Mucosa of gallbladder (tissue), 1 donor: Measurements from ENCODE around the gene OR13A1. TPM values are rescaled to one million over a fixed set of nuclear protein-coding genes. Genes with fewer than 3 reads are reported as not detected.
"Not testable (repeated sequence)": the region's sequence is repeated elsewhere in the genome, so short reads cannot be mapped to it uniquely, and the experiment has no call there.

Experiments used
- DNase-seq: peaks from one replicate; pipeline ENCODE4 v3.0.0-alpha.2; 2020; ENCODE audit warnings: low spot score
- total RNA-seq: library from RNA; stranded (reverse); gene quantifications from one replicate; pipeline ENCODE4 v1.2.1, GENCODE V29; 2021
- donor health status: DM: no; HTN: no; CAD: no.

The OR13A1 gene, protein sequence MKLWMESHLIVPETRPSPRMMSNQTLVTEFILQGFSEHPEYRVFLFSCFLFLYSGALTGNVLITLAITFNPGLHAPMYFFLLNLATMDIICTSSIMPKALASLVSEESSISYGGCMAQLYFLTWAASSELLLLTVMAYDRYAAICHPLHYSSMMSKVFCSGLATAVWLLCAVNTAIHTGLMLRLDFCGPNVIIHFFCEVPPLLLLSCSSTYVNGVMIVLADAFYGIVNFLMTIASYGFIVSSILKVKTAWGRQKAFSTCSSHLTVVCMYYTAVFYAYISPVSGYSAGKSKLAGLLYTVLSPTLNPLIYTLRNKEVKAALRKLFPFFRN
- total RNA-seq, result not detected

DNA sequence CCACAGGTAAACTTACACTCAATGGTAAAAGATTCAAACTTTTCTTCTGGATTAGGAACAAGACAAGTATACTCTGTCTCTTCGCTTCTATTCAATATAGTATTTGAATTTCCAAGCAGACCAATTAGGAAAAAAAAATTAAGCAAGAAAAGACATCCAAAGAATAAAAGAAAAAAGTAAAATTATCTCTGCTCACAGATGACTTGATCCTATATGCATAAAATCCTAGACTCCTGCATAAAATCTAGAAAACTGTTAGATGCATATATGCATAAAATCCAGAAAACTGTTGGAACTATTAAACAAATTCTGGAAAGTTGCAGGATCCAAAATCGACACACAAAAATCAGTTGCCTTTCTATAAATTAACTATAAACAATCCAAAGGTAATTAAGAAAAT is at the start of gene OR13A1:
TSS of gene OR13A1 (minus strand) at position 101 of the 400 bp plus-strand sequence. CDS start 11,186 bp downstream, outside the sequence.
- DNase-seq, result no peak

DNA sequence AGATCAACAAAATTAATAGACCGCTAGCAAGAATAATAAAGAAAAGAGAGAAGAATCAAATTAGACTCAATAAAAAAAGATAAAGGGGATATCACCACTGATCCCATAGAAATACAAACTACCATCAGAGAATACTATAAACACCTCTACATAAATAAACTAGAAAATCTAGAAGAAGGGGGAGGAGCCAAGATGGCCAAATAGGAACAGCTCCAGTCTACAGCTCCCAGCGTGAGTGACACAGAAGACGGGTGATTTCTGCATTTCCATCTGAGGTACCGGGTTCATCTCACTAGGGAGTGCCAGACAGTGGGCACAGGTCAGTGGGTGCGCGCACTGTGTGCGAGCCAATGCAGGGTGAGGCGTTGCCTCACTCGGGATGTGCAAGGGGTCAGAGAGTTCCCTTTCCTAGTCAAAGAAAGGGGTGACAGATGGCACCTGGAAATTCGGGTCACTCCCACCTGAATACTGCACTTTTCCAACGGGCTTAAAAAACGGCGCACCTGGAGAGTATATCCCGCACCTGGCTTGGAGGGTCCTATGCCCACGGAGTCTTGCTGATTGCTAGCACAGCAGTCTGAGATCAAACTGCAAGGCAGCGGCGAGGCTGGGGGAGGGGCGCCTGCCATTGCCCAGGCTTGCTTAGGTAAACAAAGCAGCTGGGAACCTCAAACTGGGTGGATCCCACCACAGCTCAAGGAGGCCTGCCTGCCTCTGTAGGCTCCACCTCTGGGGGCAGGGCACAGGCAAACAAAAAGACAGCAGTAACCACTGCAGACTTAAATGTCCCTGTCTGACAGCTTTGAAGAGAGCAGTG is 46.8 kb upstream of the OR13A1 start:
- DNase-seq, result not testable (repeated sequence)

DNA sequence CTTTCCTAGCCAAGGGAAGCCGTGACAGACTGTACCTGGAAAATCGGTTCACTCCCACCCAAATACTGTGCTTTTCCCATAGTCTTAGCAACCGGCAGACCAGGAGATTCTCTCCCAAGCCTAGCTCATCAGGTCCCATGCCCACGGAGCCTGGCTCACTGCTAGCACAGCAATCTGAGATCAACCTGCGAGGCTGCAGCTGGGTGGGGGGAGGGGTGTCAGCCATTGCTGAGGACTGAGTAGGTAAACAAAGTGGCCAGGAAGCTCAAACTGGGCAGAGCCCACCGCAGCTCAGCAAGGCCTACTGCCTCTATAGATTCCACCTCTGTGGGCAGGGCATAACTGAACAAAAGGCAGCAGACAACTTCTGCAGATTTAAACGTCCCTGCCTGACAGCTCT is 43.6 kb upstream of the OR13A1 start:
- DNase-seq, result not testable (repeated sequence)

DNA sequence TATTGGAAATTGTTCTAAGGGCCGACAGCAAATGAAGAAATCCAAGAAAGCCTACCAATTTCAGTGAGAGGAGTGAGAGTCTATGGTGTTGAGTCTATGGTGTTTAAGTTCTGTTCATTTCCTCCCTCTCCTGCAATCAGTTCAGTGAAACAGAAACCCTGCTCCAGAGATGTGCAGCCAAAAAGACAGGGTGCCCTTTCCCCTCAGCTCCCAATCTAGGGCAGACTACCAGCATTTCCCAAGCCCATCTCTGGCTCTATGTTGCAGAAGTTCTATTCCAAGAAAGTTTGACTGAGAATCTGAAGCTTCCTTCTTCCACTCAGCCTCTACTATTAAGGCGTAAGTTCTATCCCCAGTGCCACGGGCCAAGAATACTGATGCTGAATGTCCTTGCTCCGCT is 40.1 kb upstream of the OR13A1 start:
- DNase-seq, result no peak

DNA sequence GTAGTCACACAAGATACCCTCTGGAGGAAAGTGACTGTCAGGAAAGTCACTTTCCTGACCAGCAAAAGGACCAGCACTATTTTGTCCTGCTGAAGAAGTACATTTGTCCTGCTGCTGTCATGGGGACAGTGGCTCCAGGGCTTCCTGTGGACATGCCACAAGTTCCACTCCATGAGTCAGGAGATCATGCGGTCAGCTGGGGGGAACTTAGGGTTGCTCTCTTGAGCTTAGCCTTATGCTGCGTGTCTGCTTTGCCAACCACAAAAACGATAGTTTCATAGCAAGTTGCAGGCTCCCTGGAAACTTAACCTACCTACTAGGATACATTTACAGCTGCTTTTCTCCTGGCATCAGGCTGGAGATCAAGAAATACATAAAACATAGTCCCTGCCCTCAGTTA is 38.9 kb upstream of the OR13A1 start:
- DNase-seq, result no peak

DNA sequence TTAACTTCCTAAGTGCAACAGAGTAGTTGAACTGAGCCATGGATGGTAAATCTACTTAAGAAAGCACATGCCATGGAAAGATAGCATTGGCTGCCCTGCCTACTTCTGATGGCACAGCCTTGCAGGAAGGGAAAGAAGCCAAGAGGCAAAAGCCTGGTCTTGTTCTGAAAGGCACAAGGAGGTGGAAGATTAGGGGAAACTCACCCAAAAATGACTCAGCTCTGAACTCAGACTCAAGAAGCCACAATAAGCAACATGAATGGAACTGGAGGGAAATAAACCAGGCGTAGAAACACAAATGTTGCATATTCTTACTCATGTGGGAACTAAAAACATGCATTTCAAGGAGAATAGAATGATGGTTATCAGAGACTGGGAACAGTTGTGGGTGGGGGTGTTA is 37.8 kb upstream of the OR13A1 start:
- no peak for DNase-seq

DNA sequence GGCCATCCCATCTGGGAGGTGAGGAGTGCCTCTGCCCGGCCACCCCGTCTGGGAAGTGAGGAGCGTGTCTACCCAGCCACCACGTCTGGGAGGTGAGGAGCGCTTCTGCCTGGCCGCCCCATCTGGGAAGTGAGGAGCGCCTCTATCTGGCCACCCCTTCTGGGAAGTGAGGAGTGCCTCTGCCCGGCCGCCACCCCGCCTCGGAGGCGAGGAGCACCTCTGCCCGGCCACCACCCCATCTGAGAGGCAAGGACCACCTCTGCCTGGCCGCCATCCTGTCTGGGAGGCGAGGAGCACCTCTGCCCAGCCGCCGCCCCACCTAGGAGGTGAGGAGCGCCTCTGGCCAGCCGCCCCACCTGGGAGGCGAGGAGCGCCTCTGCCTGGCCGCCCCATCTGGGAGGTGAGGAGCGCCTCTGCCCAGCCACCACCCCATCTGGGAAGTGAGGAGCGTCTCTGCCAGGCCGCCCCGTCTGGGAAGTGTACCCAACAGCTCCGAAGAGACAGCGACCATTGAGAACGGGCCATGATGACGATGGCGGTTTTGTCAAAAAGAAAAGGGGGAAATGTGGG is 32.9 kb upstream of the OR13A1 start:
- not testable (repeated sequence) for DNase-seq

DNA sequence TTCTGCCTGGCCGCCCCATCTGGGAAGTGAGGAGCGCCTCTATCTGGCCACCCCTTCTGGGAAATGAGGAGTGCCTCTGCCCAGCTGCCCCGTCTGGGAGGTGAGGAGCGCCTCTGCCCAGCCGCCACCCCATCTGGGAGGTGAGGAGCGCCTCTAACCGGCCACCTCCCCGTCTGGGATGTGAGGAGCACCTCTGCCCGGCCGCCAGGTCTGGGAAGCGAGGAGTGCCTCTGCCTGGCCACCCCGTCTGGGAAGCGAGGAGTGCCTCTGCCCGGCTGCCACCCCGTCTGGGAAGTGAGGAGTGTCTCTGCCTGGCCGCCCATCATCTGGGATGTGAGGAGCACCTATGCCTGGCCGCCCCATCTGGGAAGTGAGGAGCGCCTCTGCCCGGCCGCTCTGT is 32.1 kb upstream of the OR13A1 start:
- DNase-seq, result not testable (repeated sequence)

DNA sequence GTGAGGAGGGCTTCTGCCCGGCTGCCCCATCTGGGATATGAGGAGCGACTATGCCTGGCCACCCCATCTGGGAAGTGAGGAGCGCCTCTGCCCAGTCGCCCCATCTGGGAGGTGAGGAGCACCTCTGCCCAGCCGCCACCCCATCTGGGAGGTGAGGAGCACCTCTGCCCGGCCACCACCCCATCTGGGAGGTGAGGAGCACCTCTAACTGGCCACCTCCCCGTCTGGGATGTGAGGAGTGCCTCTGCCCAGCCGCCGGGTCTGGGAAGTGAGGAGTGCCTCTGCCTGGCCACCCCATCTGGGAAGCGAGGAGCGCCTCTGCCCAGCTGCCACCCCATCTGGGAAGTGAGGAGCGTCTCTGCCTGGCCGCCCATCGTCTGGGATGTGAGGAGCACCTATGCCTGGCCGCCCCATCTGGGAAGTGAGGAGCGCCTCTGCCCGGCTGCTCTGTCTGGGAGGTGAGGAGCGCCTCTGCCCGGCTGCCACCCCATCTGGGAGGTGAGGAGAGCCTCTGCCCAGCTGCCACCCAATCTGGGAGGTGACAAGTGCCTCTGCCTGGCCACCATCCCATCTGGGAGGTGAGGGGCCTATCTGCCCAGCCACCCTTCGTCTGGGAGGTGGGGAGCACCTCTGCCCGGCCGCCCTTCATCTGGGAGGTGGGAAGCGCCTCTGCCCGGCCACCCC is 31.4 kb upstream of the OR13A1 start:
- not testable (repeated sequence) for DNase-seq

DNA sequence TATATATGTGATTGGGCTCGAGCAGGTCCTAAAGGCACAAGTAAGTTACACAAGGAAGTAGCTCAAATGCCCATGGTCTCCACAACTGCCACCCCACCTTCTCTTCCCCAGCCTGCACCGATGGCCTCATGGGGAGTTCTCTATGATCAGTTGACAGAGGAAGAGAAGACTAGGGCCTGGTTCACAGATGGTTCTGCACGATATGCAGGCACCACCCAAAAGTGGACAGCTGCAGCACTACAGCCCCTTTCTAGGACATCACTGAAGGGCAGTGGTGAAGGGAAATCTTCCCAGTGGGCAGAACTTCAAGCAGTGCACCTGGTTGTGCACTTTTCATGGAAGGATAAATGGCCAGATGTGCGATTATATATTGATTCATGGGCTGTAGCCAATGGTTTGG is 25.0 kb upstream of the OR13A1 start:
- not testable (repeated sequence) for DNase-seq

DNA sequence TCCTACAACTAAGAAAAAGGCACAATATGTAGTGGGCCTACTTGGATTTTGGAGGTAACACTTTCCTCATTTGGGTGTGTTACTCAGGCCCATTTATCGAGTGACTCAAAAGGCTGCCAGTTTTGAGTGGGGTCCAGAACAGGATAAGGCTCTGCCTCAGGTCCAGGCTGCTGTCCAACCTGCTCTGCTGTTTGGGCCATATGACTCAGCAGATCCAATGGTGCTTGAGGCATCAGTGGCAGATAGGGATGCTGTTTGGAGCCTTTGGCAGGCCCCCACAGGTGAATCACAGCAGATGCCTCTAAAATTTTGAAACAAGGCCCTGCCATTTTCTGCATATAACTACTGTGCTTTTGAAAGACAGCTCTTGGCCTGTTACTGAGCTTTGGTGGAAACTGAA is 24.5 kb upstream of the OR13A1 start:
- DNase-seq, result no peak

DNA sequence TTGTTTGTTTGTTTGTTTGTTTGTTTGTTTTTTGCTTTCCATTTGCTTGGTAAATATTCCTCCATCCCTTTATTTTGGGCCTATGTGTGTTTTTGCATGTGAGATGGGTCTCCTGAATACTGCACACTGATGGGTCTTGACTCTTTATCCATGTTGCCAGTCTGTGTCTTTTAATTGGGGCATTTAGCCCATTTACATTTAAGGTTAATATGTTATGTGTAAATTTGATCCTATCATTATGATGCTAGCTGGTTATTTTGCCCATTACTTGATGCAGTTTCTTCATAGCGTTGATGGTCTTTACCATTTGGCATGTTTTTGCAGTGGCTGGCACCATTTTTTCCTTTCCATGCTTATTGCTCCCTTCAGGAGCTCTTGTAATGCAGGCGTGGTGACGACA is 16.4 kb upstream of the OR13A1 start:
- DNase-seq, result not testable (repeated sequence)

DNA sequence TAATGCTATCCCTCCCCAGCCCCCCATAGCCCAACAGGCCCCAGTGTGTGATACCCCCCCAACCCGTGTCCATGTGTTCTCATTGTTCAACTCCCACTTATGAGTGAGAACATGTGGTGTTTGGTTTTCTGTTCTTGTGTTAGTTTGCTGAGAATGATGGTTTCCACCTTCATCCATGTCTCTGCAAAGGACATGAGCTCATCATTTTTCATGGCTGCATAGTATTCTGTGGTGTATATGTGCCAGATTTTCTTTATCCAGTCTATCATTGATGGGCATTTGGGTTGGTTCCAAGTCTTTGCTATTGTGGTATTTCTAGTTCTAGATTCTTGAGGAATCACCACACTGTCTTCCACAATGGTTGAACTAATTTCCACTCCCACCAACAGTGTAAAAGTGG is 11.5 kb upstream of the OR13A1 start:
- DNase-seq, result not testable (repeated sequence)

DNA sequence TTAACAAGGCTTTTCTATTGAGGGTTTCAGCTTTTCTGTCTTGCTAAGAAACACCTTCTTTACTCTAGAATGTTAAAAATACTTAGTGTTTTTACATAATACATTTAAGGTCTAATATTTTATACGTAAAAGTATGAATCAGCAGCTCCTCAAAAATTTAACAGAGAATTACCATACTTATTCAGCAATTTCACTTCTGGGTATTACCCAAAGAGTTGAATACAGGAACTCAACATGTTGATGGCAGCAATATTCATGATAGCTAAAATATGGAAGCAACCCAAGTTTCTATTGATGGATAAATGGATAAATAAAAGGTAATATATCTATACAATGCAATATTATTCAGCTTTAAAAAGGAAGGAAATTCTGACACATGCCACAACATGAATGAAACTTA is 9.7 kb upstream of the OR13A1 start:
- DNase-seq, result no peak

DNA sequence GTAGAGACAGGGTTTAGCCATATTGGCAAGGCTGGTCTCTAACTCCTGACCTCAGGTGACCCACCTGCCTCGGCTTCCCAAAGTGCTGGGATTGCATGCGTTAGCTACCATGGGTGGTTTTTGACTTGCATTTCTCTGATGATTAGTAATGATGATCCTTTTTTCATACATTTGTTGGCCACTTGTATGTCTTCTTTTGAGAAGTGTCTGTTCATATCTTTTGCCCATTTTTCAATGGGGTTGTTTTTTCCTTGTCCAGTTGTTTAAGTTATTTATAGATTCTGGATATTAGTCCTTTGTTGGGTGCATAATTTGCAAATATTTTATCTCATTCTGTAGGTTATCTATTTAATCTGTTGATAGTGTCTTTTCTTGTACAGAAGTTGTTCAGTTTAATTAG is 4.3 kb upstream of the OR13A1 start:
- DNase-seq, result no peak

DNA sequence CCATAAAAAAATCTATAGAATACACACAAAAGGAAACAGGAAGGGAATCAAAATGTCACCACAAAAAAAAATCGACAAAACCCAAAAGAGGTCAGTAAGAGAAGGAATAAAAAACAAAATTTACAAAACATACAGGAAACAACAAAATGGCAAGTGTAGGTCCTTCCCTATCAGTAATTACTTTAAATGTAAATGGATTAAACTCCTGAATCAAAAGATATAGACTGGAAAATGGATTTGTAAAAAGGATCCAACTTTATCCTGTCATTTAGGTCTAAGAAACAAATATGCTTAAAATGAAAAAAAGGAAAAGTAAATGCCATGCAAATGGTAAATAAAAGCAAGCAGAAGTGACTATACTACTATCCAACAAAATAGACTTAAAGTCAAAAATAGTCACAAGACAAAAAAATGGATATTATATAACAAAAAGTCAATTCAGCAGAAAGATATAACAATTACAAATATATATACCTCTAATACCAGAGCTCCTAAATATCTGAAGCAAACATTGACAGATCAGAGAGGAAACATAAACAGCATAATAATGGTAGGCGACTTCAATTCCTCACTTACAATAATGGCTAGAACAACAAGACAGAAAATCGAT is 2.0 kb downstream of the OR13A1 start:
- no peak for DNase-seq

DNA sequence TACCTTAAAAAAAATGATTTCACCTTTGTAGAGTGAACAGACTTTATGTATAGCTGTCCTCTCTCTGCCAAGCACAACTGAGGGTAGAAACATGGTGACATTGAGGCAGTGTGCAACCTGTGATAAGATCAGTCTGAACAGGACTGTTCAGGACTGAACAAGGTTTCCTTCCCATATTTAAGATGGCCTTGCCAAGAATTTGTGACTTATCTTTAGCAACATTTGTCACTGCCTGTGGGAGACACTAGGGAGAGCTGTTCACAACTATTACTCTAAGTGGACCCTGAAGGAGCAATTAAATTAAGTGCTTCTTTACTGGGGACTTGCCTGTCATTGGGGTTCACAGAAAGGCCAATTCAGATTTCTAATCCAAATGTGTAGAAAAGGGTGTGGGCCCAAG is 6.7 kb downstream of the OR13A1 start:
- no peak for DNase-seq

DNA sequence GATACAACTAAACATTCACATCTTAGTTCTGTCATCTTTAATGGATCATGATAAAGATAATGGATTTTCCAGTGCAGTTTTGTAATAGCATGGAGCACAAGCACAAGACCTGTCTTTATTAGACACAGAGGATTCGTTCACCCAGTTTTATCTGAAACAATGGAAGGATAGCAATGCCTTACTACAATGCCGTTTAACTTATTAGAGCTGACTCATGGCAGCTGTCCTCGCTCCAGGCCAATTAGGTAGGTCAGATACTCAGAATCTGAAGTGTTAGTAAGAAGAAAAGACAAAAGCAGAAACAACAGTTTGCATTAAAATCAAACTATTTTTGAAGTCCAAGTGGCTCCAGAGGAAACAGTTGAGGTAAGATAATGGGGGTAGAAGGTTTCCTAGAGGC is 12.8 kb downstream of the OR13A1 start:
- no peak for DNase-seq

DNA sequence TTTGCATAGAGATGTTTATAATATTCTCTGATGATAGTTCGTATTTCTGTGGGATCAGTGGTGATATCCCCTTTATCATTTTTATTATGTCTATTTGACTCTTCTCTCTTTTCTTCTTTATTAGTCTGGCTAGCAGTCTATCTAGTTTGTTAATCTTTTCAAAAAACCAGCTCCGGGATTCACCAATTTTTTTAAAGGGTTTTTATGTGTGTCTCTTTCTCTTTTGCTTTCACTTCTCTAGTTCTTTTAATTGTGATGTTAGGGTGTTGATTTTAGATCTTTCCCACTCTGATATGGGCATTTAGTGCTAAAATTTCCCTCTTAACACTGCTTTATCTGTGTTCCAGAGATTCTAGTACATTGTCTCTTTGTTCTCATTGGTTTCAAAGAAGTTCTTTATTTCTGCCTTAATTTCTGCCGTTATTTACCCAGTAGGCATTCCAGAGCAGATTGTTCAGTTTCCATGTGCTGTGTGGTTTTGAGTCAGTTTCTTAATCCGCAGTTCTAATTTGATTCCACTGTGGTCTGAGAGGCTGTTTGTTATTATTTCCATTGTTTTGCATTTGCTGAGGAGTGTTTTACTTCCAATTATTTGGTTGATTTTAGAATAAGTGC is 17.0 kb downstream of the OR13A1 start:
- not testable (repeated sequence) for DNase-seq

DNA sequence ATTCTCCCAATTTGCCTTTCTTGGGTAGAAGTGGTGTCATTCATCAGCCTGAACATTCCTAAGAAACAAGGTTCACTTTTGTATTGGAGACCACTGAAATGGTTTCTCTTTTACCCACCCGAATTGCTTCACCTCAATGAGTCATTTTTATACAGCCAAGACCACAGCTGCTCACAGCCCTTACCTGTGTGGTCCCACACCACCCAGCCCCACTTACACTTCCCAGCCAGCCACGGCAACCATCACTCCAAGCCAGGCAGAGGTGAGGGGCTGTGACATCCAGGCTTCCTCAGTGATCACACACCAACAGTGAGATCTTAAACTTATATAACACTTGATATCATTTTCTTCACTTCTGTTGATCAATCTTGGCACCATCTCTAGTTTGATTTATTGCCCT is 20.7 kb downstream of the OR13A1 start:
- DNase-seq, result no peak

DNA sequence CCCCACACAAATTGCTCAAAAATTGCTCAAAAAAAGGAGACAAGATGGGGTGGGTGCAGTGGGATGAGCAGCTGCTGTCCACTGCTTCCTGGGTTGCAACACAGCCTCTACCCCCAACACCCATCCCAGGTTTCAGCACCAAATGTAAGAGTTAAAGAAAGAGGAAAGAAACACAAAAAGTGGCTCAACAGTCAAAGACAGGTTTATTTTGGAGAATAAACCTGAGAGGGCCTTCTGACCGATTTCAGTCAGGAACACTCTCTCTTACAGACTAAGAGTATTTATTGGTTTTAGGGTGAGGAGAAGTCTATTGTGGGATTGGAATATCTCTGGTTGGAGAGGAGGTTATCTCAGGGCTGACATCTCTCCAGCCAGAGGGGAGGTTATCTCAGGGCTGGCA is 28.4 kb downstream of the OR13A1 start:
- no peak for DNase-seq
